Smooth muscle cell (in vitro differentiated cells): Measurements from ENCODE around the gene EFCAB3. TPM values are rescaled to one million over a fixed set of nuclear protein-coding genes. Genes with fewer than 3 reads are reported as not detected.
"Not testable (repeated sequence)": the region's sequence is repeated elsewhere in the genome, so short reads cannot be mapped to it uniquely, and the experiment has no call there.

Source experiments
- DNase-seq: peaks from one replicate; lab custom pipeline; 2025; ENCODE audit not compliant: unreplicated experiment; lab: John Stamatoyannopoulos, UW
- H2AFZ ChIP-seq: fragments of 200-600 bp; sonication (generic); 2 replicates; pipeline ENCODE4 v1.6.0; 2016; ENCODE audit warnings: antibody characterized with exemption, low read depth, mild to moderate bottlenecking
- H3F3A ChIP-seq: fragments of 200-600 bp; sonication (generic); 2 replicates; pipeline ENCODE4 v1.6.0; 2017; ENCODE audit warnings: antibody characterized with exemption, low read depth
- H3K27ac ChIP-seq: fragments of 200-600 bp; sonication (generic); 2 replicates; pipeline ENCODE4 v1.5.1; 2016; ENCODE audit warnings: low read depth, mild to moderate bottlenecking
- H3K27me3 ChIP-seq: fragments of 200-600 bp; sonication (generic); 2 replicates; pipeline ENCODE4 v1.6.1; 2016; ENCODE audit warnings: low read depth, mild to moderate bottlenecking
- H3K36me3 ChIP-seq: fragments of 200-600 bp; sonication (generic); 2 replicates; pipeline ENCODE4 v1.5.1; 2016; ENCODE audit warnings: low read depth
- H3K4me1 ChIP-seq: fragments of 200-600 bp; sonication (generic); 2 replicates; pipeline ENCODE4 v1.5.1; 2016; ENCODE audit warnings: low read depth
- H3K4me2 ChIP-seq: fragments of 200-600 bp; sonication (generic); 2 replicates; pipeline ENCODE4 v1.6.0; 2016; ENCODE audit warnings: mild to moderate bottlenecking
- H3K4me3 ChIP-seq: fragments of 200-600 bp; sonication (generic); 2 replicates; pipeline ENCODE4 v1.5.1; 2016; ENCODE audit warnings: mild to moderate bottlenecking
- H3K79me2 ChIP-seq: fragments of 200-600 bp; sonication (generic); 2 replicates; pipeline ENCODE4 v1.6.0; 2016; ENCODE audit warnings: low read depth, mild to moderate bottlenecking
- H3K9ac ChIP-seq: fragments of 200-600 bp; sonication (generic); 2 replicates; pipeline ENCODE4 v1.6.0; 2016; ENCODE audit warnings: low read depth
- H3K9me3 ChIP-seq: fragments of 200-600 bp; sonication (generic); replicated peaks from 2 replicates; pipeline ENCODE4 v1.5.1; 2016; ENCODE audit warnings: low read depth
- H4K20me1 ChIP-seq: fragments of 200-600 bp; sonication (generic); 2 replicates; pipeline ENCODE4 v1.6.0; 2016; ENCODE audit warnings: low read depth
- CTCF ChIP-seq: fragments of 200-600 bp; sonication (generic); IDR thresholded peaks from 2 replicates; pipeline ENCODE4 v1.5.1; 2017; ENCODE audit warnings: borderline replicate concordance, mild to moderate bottlenecking, antibody characterized with exemption; ENCODE audit not compliant: insufficient read depth, poor library complexity, severe bottlenecking
- WGBS: methylation state at CpG from one replicate; pipeline ENCODE4 v1.1.7; 2016; ENCODE audit warnings: low lambda C conversion rate; 5-methylcytosine and 5-hydroxymethylcytosine counted together
- polyA plus RNA-seq: library from polyadenylated mRNA; unstranded; fragments of >200 nt; fragmentation: Nextera tagmentation; extraction: Ambion mirVana; gene quantifications from 2 replicates; pipeline ENCODE4 v1.2.1, GENCODE V29; 2016
- small RNA-seq: library from RNA; depleted of rRNA; stranded (forward); fragments of <200 nt; gene quantifications from one replicate; pipeline ENCODE3, GENCODE V24; 2014
- total RNA-seq: library from RNA; depleted of rRNA; stranded (reverse); fragments of >200 nt; gene quantifications from 2 replicates; pipeline ENCODE4 v1.2.3, GENCODE V29; 2014

Gene EFCAB3
- total and polyA plus RNA-seq, 2 experiments from 2014 or later = not detected

- Histone ChIP-seq H3K4me2 (no peak overlapping the region), H3K79me2 (no peaks in the 10 kb centered on the region), H3F3A (no peaks in the 10 kb centered on the region), H3K9me3 (no peaks in the 10 kb centered on the region), H4K20me1 (no peaks in the 10 kb centered on the region), H3K4me3 (no peak overlapping the region), H3K27ac (no peak overlapping the region), H3K27me3 (no peaks in the 10 kb centered on the region), H2AFZ (no peak overlapping the region), H3K36me3 (no peaks in the 10 kb centered on the region), H3K4me1 (no peaks in the 10 kb centered on the region), H3K9ac (no peak overlapping the region)
- DNase-seq = no peak
- 92% methylated on average over 7 of the region's 7 CpGs for WGBS
- no peak for TF ChIP-seq CTCF
Measured at GRCh38 chr17:62456016-62456415, 75.7 kb downstream of the EFCAB3 start.

- not testable (repeated sequence) for H4K20me1 ChIP-seq, H3F3A ChIP-seq, H3K4me1 ChIP-seq, H3K36me3 ChIP-seq, H3K4me2 ChIP-seq, H2AFZ ChIP-seq, H3K9ac ChIP-seq, DNase-seq, H3K79me2 ChIP-seq, H3K9me3 ChIP-seq, H3K27ac ChIP-seq, H3K4me3 ChIP-seq, H3K27me3 ChIP-seq
- 91% methylated on average over 10 of the region's 10 CpGs for WGBS
Measured at GRCh38 chr17:62458483-62458882, 78.1 kb downstream of the EFCAB3 start.

- not testable (repeated sequence) for H3F3A ChIP-seq, H2AFZ ChIP-seq, H3K27me3 ChIP-seq, H3K4me3 ChIP-seq, H3K9ac ChIP-seq, H3K79me2 ChIP-seq, H3K27ac ChIP-seq, H4K20me1 ChIP-seq, H3K4me1 ChIP-seq, H3K4me2 ChIP-seq, DNase-seq, H3K9me3 ChIP-seq, H3K36me3 ChIP-seq
- 91% methylated on average over 2 of the region's 3 CpGs for WGBS
Measured at GRCh38 chr17:62464422-62464821, 84.1 kb downstream of the EFCAB3 start.

GRCh38 chr17:62465271-62465670 lies 84.9 kb downstream of the EFCAB3 start:
- not testable (repeated sequence) for H3K36me3 ChIP-seq, H2AFZ ChIP-seq, H3K27me3 ChIP-seq, H3K4me3 ChIP-seq, H3K9ac ChIP-seq, H3K4me2 ChIP-seq, H3K79me2 ChIP-seq, H3K4me1 ChIP-seq, DNase-seq, H4K20me1 ChIP-seq, H3K27ac ChIP-seq, H3F3A ChIP-seq, H3K9me3 ChIP-seq
- WGBS = 95% methylated on average over 7 of the region's 7 CpGs

Small RNAs within 50 kb of the gene (small RNA-seq; reads per million reads assigned to genes)
- gene RNU7-52P = not detected

Other genes starting within 250 kb of the EFCAB3 start
- 13.6 and 18.1 TPM in 2 replicates for gene METTL2A, start 43.3 kb downstream of the EFCAB3 start, total RNA-seq
- 13.6 and 13.7 TPM in 2 replicates for gene METTL2A, start 43.3 kb downstream of the EFCAB3 start, polyA plus RNA-seq
- gene TLK2, start 98.3 kb downstream of the EFCAB3 start, total RNA-seq = 29.2 and 31.4 TPM in 2 replicates
- 15.9 and 18.2 TPM in 2 replicates for gene TLK2, start 98.3 kb downstream of the EFCAB3 start, polyA plus RNA-seq
- gene MRC2, start 247.1 kb downstream of the EFCAB3 start, total RNA-seq = 177 and 215 TPM in 2 replicates
- 333 and 489 TPM in 2 replicates for gene MRC2, start 247.1 kb downstream of the EFCAB3 start, polyA plus RNA-seq